K562 (cell line): Measurements from ENCODE around the gene FGFRL1.

Experiments used
- ETS2 ChIP-seq: IDR thresholded peaks from 2 replicates; pipeline ENCODE4 v1.6.1; 2016; ENCODE audit warnings: borderline replicate concordance, missing genetic modification characterization, mild to moderate bottlenecking, moderate library complexity, missing compliant biosample characterization; ENCODE audit not compliant: poor library complexity, severe bottlenecking
- TEAD1 ChIP-seq, 2 experiments: fragments of 450-650 bp in 1 of 2; sonication (generic) in 1 of 2; formaldehyde crosslinking; IDR thresholded peaks; 2 replicates each; pipeline versions ENCODE4 v1.4.0 to v1.8.0; 2020 to 2022; ENCODE audit warnings: mild to moderate bottlenecking in 2 of 2, missing genetic modification reagents in 1 of 2
- ZNF274 ChIP-seq: IDR thresholded peaks from 2 replicates; pipeline ENCODE4 v1.6.1; 2011; ENCODE audit warnings: low read depth, mild to moderate bottlenecking, low read length, moderate library complexity, borderline replicate concordance

- no peak for TF ChIP-seq TEAD1 (CRISPR knock-in tag; IDR thresholded peaks at IDR 0.05)
- no peak for TF ChIP-seq ZNF274
- no peak for TF ChIP-seq ETS2
These were observed 224 bp downstream of the FGFRL1 start for GRCh38 chr4:1011666-1012033.
